ENCODE data around the gene VIT. TPM values are rescaled to one million over a fixed set of nuclear protein-coding genes. Genes with fewer than 3 reads are reported as not detected.

VIT gene
- total and polyA plus RNA-seq, 7 donors, result 1.2 to 8.5 (median 4.5) TPM

DNA sequence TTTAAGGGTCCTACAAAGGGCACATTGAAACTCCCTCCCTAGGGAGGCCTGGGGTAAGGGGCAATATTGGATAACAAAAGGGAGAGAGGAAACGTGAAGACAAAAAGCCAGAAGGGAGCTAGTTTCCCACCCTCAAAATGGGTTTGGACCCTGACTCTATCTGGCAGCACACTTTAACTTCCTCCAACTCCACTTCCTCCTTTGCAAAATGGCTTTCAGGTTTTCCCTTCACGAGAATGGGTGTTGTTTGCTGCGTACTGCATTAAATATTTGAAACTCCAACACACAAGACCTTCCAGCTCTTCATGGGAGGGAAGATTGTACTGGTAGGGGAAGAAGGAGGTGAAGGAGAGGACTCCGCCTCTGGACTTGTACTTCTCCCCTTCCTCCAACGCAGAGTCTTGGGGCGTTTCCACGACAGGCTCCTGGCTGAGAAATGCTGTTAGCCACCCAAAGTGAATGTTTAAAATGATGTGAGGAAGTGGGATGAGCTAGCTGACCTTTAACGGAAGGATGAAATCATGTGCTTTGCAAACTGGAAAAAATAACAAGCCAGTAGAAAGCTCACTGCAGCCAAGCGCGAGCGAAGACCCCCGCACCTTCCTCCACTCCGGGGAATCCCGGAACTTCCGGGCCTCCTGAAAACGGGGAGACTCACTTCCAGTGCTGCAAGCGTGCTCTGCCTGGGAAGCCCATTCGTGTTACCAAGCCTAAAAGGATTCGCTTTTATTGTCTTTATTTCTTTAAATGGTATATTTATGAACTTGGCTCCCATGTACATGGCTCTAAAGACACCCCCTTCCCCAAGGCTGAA is 85.6 kb downstream of the VIT start:
- no peak for DNase-seq
- no peaks in the 10 kb centered on the region for H3K4me1 ChIP-seq
- no peak for ATAC-seq
- H3K4me3 ChIP-seq, result peak overlapping the region; percentile 28
- no peaks in the 10 kb centered on the region for H3K9me3 ChIP-seq
- no peak overlapping the region for H3K27ac ChIP-seq
- 57 to 68% (median 66%) methylated on average over 19 of the region's 19 CpGs for WGBS, 3 donors
- intact Hi-C loops (cut with DNase I), result loop anchor here (5.0 to 10.0 kb wide), 2 partner anchors 243 to 430 kb away; no protein-coding TSS in a partner anchor
- TF ChIP-seq, protein P1, sequence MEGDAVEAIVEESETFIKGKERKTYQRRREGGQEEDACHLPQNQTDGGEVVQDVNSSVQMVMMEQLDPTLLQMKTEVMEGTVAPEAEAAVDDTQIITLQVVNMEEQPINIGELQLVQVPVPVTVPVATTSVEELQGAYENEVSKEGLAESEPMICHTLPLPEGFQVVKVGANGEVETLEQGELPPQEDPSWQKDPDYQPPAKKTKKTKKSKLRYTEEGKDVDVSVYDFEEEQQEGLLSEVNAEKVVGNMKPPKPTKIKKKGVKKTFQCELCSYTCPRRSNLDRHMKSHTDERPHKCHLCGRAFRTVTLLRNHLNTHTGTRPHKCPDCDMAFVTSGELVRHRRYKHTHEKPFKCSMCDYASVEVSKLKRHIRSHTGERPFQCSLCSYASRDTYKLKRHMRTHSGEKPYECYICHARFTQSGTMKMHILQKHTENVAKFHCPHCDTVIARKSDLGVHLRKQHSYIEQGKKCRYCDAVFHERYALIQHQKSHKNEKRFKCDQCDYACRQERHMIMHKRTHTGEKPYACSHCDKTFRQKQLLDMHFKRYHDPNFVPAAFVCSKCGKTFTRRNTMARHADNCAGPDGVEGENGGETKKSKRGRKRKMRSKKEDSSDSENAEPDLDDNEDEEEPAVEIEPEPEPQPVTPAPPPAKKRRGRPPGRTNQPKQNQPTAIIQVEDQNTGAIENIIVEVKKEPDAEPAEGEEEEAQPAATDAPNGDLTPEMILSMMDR (IDR thresholded peaks at IDR 0.05), result no peak
- no peaks in the 10 kb centered on the region for H3K27me3 ChIP-seq (ENCODE audit: insufficient read depth in 3 of 3, low read length in 2 of 3)
- no peaks in the 10 kb centered on the region for H3K36me3 ChIP-seq (ENCODE audit: insufficient read depth in 1 of 2, low read depth in 1 of 2)

DNA sequence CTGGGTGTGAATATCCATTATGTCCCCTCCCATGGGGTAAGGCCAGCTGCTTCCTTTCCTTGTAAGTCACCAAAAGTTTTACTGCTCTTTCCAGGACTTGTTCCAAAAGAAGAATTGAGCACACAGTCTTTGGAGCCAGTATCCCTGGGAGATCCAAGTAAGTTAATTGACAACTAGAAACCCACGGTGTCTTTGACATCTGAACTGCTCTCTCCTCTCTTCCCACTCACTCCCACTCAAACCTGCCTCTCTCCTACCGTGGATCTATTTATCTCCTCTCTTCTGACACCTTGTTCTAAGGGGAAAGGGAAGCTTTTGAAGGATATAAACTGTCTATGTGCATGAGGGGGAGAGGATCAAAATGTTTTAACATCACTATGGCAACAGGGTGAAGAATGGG is 86.7 kb downstream of the VIT start:
- Histone ChIP-seq H3K36me3 (ENCODE audit: insufficient read depth in 1 of 2, low read depth in 1 of 2) (no peaks in the 10 kb centered on the region), H3K4me1 (no peaks in the 10 kb centered on the region), H3K27me3 (ENCODE audit: insufficient read depth in 3 of 3, low read length in 2 of 3) (no peaks in the 10 kb centered on the region), H3K9me3 (no peaks in the 10 kb centered on the region), H3K4me3 (no peak overlapping the region), H3K27ac (no peak overlapping the region)
- ATAC-seq (no peak), DNase-seq (no peak)
- 15 to 25% (median 18%) methylated on average over 2 of the region's 2 CpGs for WGBS, 3 donors
- intact Hi-C loops (cut with DNase I), result loop anchor here (5.0 to 10.0 kb wide), 2 partner anchors 242 to 431 kb away; no protein-coding TSS in a partner anchor
- TF ChIP-seq, protein P1 (IDR thresholded peaks at IDR 0.05), result no peak

DNA sequence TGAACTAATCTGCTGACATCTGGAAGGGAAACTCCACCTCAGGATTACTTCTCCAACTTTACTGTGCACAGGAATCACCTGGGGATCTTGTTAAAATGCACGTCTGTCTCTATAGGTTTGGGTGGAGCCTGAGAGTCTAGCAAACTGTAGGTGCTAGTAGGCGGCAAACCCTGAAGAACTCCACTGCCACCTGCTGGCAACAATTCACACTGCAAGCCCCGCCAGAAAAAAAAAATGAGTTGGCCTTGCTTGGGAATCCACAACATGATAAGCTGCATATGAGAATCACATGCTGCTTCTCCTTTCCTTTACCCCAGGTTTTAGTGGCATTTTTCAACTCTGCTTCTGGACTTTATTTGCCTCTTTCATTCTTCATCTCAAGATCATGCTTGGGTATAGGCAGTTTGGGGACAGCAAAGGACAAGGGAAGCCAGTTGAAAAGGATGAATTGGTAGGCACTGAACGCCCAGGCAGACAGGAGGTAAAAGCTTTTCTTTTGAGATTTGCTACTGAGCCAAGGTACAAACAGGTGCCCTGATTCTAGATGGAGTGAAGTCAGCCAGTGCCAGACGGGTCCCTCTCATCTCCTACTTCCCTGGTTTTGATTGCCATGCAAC is 88.8 kb downstream of the VIT start:
- Histone ChIP-seq H3K27ac (no peak overlapping the region), H3K4me1 (no peaks in the 10 kb centered on the region), H3K9me3 (no peaks in the 10 kb centered on the region), H3K27me3 (ENCODE audit: insufficient read depth in 3 of 3, low read length in 2 of 3) (no peaks in the 10 kb centered on the region), H3K36me3 (ENCODE audit: insufficient read depth in 1 of 2, low read depth in 1 of 2) (no peaks in the 10 kb centered on the region), H3K4me3 (no peak overlapping the region)
- peak in 3 of 4 donors; percentile 54 to 77 (median 67) for ATAC-seq
- WGBS, 3 donors, result 34 to 39% (median 36%) methylated on average over 5 of the region's 5 CpGs
- peak; percentile 38 to 58 for DNase-seq
- intact Hi-C loops (cut with DNase I), result loop anchor here (5.0 to 10.0 kb wide), 2 partner anchors 217 to 240 kb away; no protein-coding TSS in a partner anchor
- TF ChIP-seq, protein P1 (IDR thresholded peaks at IDR 0.05), result peak; percentile 95

DNA sequence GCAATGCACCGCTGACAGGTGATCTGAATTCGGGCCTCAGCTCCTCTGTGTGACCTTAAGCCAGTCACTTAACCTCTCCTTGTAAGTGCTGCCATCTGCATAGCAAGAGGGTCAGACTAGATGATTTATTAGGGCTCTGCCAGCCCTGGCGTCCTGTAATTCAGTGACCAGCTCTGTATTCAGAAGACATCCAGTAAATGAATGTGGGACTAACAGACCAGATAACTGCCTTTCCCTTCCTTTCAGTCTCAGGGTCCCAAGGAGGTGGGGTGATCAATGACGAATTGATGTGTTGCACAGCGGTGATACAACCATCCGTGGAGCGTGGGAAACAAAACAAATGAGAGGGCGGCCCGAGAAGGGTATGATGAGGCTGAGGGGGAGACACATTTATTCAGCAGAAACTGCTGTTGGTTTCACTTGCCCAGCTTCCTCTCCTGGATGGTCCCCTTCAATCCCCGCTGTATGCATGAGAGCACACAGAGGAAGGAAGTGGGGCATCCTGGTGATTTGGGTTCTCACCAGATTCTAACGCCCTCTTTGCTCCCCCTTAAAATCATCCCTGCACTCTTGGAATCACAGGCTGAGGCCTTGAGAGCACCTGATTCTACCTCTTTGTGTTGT is 92.8 kb downstream of the VIT start:
- no peak overlapping the region for H3K4me3 ChIP-seq
- H3K9me3 ChIP-seq, result no peaks in the 10 kb centered on the region
- intact Hi-C loops (cut with DNase I), result loop anchor here (5.0 to 10.0 kb wide), 2 partner anchors 213 to 236 kb away; no protein-coding TSS in a partner anchor
- H3K27ac ChIP-seq, result no peak overlapping the region
- peaks cover 0 to 2% (median 0%) of the 10 kb centered on the region in 3 donors for H3K27me3 ChIP-seq (ENCODE audit: insufficient read depth in 3 of 3, low read length in 2 of 3)
- ATAC-seq, result no peak
- DNase-seq, result no peak
- WGBS, 3 donors, result 74 to 79% (median 78%) methylated on average over 11 of the region's 11 CpGs
- H3K36me3 ChIP-seq (ENCODE audit: insufficient read depth in 1 of 2, low read depth in 1 of 2), result no peaks in the 10 kb centered on the region
- TF ChIP-seq, protein P1 (IDR thresholded peaks at IDR 0.05), result no peak
- no peaks in the 10 kb centered on the region for H3K4me1 ChIP-seq
